OCI-M1 (cell line): ENCODE results near the gene ABCC6.
"Not testable (repeated sequence)": the region's sequence is repeated elsewhere in the genome, so short reads cannot be mapped to it uniquely, and the experiment has no call there.

Experiments used
- DNase-seq: peaks from one replicate; lab custom pipeline; 2025; lab: John Stamatoyannopoulos, UW

The ABCC6 gene

GRCh38 chr16:16222850-16223661, at the start of gene ABCC6:
Gene ABCC6 (minus strand): TSS chr16:16223494. CDS start chr16:16223434, 60 bp downstream.
- not testable (repeated sequence) for DNase-seq

GRCh38 chr16:16272573-16273221, 49.4 kb upstream of the ABCC6 start:
- not testable (repeated sequence) for DNase-seq

DNA sequence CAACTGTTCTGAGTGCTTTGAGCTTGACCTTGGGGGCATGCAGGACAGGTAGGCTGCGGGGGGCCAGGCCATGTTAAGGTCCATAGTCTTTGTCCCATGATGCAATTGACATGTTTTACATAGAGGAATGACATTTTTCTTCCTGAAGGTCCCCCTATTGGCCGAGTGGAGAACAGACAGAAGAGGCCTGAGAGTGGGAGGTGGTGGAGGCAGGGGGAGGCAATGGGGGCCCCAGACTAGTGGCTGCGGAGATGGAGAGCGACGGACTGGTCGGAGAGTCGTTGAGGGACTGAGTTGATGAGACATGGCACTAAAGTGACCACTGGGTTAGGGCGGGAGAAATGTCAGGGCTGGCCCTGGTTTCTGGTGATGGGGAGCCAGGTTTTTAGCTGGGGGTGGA, 48.4 kb upstream of the ABCC6 start:
- not testable (repeated sequence) for DNase-seq

GRCh38 chr16:16268185-16268808, 45.0 kb upstream of the ABCC6 start:
- not testable (repeated sequence) for DNase-seq

GRCh38 chr16:16267708-16268107, 44.4 kb upstream of the ABCC6 start:
- DNase-seq: not testable (repeated sequence)

- not testable (repeated sequence) for DNase-seq
Measured at GRCh38 chr16:16265044-16265443, 41.8 kb upstream of the ABCC6 start.

- not testable (repeated sequence) for DNase-seq
Measured at GRCh38 chr16:16263947-16264346, 40.7 kb upstream of the ABCC6 start.

- not testable (repeated sequence) for DNase-seq
Measured at GRCh38 chr16:16262954-16263555, 39.8 kb upstream of the ABCC6 start.

DNA sequence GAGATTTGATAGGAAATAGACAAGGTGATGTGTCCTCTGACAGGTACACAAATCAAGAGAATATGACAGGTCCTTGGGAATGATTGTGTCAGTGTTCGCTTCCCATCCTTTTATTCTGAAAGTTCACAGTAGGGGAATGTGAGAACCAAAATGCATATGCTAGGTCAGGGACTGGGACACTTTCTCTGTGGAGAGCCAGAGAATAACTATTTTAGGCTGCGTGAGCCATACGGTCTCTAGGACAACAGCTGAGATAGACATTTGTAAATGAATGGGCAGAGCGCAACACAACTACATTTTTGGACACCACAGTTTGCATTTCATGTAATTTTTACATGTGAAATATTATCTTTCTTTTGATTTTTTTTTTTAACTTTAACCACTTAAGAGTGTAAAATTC, 36.7 kb upstream of the ABCC6 start:
- DNase-seq: not testable (repeated sequence)

DNA sequence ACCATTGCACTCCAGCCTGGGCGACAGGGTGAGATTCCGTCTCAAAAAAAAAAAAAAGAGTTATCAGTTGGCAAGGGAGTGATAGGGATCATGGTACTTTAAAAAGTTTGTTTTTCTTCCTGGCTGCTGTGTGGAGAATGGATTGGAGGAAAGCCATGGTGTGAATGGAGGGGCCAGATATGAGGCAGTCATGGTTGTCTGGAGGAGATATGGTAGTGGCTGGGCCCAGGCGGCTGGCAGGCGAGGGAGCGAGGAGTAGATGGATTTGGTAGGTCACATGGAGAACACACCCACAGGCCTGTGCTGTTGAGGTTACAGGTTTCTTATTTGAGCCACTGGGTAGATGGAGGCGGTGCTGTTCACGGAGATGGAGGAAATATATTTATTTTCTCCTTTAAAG, 35.5 kb upstream of the ABCC6 start:
- DNase-seq: peak; percentile 80

GRCh38 chr16:16257301-16257923, 34.1 kb upstream of the ABCC6 start:
- DNase-seq: not testable (repeated sequence)

DNA sequence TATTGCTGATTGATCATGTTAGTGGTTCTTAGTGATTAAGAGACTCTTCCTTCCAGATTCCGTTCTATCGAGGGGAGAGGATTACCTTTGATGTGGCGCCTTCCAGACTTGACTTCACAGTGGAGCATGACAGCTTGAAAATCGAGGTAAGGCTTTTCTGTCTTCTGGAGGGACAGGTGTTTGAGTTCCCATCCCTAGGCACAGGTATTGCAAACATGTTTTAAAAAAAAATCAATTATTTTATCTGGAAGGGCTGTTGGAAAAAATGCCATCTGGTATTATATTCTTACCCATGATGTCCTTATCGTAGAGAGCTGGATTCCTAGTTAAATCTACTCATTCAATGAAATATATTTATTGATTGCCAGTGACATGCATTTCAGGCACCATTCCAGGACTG, 29.1 kb upstream of the ABCC6 start:
- not testable (repeated sequence) for DNase-seq

DNA sequence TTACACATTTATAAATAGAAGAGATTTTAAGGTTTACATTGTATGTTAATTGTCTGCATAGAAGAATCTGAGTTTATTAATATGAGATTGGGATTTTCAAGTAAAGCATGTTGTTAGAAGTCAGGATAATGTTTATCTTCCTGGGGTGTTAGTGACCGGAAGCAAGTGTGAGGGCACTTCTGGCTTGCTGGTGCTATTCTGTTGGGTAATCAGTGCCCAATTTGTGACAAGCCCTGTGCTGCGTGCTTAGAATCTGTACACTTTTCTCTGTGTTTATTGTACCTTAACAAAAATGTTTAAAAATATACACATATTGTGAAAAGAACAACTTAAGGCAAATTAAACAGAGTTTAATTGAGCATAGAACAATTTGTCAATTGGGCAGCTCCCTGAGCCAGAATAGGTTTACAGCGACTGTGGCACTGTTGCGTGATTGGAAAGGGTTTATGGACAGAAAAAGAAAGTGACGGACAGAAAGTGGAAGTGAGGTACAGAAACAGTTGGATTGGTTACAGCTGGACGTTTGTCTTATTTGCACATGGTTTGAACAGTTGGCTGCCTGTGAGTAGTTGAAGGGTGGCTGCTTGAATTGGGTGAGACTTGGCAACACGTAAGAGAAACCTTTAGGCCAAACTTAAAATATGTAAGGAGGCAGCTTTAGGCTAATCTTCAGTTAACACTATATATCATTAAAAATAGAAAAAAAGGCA, 26.5 kb upstream of the ABCC6 start:
- DNase-seq: not testable (repeated sequence)

DNA sequence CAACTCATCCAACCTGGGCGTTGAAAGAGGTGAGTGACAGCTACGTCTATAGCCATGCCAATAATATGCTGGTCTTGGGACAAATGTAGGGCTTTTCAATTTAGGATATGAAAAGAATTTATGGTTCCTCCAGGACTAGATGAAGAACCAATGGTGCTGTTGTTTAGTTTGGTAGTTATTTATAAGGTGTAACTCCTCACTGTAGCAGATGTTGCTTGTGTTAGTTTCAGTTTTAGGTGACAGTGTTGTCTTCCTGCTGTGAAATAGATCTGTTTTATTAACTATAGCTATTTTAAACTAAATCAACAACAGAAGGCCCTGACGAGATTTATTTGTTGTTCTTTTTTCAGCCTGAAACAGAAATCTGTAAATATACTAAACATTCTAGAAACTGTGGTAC, 24.1 kb upstream of the ABCC6 start:
- not testable (repeated sequence) for DNase-seq

GRCh38 chr16:16246578-16247262, 23.4 kb upstream of the ABCC6 start:
- DNase-seq: not testable (repeated sequence)

- DNase-seq: not testable (repeated sequence)
Measured at GRCh38 chr16:16243886-16244285, 20.6 kb upstream of the ABCC6 start.

DNA sequence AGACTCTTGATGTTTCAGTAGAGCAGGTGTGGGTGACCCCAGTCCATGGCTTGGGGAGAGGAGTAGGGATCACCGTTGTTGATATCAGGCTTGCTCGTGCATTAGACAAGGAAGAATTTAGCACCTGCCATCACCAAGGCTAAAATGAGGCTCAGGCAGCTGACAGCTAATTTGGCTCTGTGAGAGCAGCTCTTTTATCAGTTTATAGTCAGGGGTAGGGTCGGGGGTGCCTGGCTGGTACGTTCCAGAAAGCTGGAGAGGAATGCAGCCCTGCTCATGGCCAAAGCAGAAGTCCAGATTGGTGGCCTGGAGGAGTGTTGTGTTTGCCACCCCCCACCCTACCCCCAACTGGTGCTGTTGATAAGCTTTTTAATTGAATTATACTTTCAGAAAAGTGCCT, 17.4 kb upstream of the ABCC6 start:
- DNase-seq: peak; percentile 4

- not testable (repeated sequence) for DNase-seq
Measured at GRCh38 chr16:16237738-16238137, 14.4 kb upstream of the ABCC6 start.

- DNase-seq: not testable (repeated sequence)
Measured at GRCh38 chr16:16237071-16237470, 13.8 kb upstream of the ABCC6 start.

GRCh38 chr16:16232692-16233061, 9.4 kb upstream of the ABCC6 start:
- not testable (repeated sequence) for DNase-seq
